ENCODE measurements around the gene GOLGA6L25. TPM values are rescaled to one million over a fixed set of nuclear protein-coding genes. Genes with fewer than 3 reads are reported as not detected.
"Not testable (repeated sequence)": the region's sequence is repeated elsewhere in the genome, so short reads cannot be mapped to it uniquely, and the experiment has no call there.

Gene GOLGA6L25
- total RNA-seq, 1 experiment from 2014 or later, result not detected

- in situ Hi-C loops (cut with HindIII; ENCODE audit: low pct_unique_long_range_greater_than_20kb, low sequenced_read_pairs); ATAC-seq; H3K27me3 ChIP-seq (ENCODE audit: control insufficient read depth, insufficient read depth, low read length); H3K9me3 ChIP-seq (ENCODE audit: control insufficient read depth, insufficient read depth, low read depth, low read length); H3K4me1 ChIP-seq (ENCODE audit: control insufficient read depth, insufficient read depth, low read length); DNase-seq (ENCODE audit: low read depth, low spot score); BruUV-seq (replicated peaks); POLR2A ChIA-PET; H3K36me3 ChIP-seq (ENCODE audit: control insufficient read depth, insufficient read depth, low read length); intact Hi-C loops (cut with micrococcal nuclease; ENCODE audit: unreplicated experiment); CTCF ChIA-PET: not testable (repeated sequence)
- Histone ChIP-seq H3K27ac (ENCODE audit: low read length) (peak overlapping the region; percentile 39; the same call in 1 of the 2 replicates), H3K4me3 (ENCODE audit: low read depth in 2 of 2, low read length in 2 of 2) (peak overlapping the region; percentile 41 to 53)
Measured at GRCh38 chr15:28589769-28590168, 36.4 kb downstream of the GOLGA6L25 start.

DNA sequence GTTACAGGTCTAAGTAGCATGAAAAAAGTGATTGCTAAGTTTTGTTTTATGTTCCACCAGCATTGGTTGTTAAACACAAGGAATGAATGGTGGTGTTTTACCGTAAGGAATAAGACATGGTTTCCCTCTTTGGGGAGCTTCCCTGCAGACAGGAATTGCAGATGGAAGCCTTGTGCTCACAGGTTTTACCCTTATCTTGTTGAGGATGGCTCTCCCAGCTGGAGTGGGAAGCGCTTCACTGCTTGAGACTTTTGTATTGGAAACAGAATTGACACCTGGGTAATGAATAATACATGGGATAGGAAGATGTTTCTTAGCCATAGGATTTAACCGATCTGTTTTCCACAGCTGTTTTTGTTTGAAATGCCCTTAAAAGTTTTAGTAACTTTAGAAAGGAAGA lies 39.0 kb downstream of the GOLGA6L25 start:
- BruUV-seq (replicated peaks); H3K36me3 ChIP-seq (ENCODE audit: control insufficient read depth, insufficient read depth, low read length); in situ Hi-C loops (cut with HindIII; ENCODE audit: low pct_unique_long_range_greater_than_20kb, low sequenced_read_pairs); POLR2A ChIA-PET; H3K4me3 ChIP-seq (ENCODE audit: low read depth in 2 of 2, low read length in 2 of 2); H3K27ac ChIP-seq (ENCODE audit: low read length); H3K9me3 ChIP-seq (ENCODE audit: control insufficient read depth, insufficient read depth, low read depth, low read length); DNase-seq (ENCODE audit: low read depth, low spot score); CTCF ChIA-PET; H3K4me1 ChIP-seq (ENCODE audit: control insufficient read depth, insufficient read depth, low read length); ATAC-seq; intact Hi-C loops (cut with micrococcal nuclease; ENCODE audit: unreplicated experiment); H3K27me3 ChIP-seq (ENCODE audit: control insufficient read depth, insufficient read depth, low read length): not testable (repeated sequence)

DNA sequence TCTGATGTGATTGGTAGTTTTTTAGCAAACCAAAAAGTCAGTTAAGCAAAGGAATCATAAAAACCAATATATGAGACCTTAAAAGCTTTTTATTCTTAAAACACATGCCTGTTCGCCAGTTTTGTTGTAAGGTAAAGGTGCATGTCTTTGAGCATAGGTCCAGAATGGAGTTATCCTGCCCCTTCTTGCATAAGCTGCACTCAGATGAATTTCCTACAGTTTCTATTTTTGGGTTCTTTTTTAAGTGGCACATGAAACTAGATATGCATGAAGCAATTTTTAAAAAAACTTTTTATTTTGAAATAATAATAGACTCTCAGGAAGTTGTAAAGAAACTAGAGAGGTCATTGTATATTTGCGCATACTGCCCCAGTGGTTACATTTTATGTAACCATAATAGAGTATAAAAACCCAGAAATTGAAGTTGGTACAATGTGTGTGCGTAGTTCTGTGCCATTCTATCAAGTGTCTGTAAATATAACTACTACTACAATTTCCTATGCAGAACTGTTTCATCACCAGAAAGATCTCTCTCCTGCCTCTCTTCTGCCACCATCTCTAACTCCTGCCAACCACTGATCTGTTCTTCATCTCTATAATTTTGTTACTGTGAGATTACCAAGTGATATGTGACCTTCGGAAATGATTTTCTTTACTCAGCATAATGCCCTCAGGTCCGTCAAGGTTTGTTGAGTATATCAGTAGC lies 40.2 kb downstream of the GOLGA6L25 start:
- ATAC-seq; in situ Hi-C loops (cut with HindIII; ENCODE audit: low pct_unique_long_range_greater_than_20kb, low sequenced_read_pairs); POLR2A ChIA-PET; H3K36me3 ChIP-seq (ENCODE audit: control insufficient read depth, insufficient read depth, low read length); intact Hi-C loops (cut with micrococcal nuclease; ENCODE audit: unreplicated experiment); H3K9me3 ChIP-seq (ENCODE audit: control insufficient read depth, insufficient read depth, low read depth, low read length); DNase-seq (ENCODE audit: low read depth, low spot score); H3K4me1 ChIP-seq (ENCODE audit: control insufficient read depth, insufficient read depth, low read length); H3K27ac ChIP-seq (ENCODE audit: low read length); H3K4me3 ChIP-seq (ENCODE audit: low read depth in 2 of 2, low read length in 2 of 2); H3K27me3 ChIP-seq (ENCODE audit: control insufficient read depth, insufficient read depth, low read length); CTCF ChIA-PET: not testable (repeated sequence)
- BruUV-seq (replicated peaks), result TSS peak; percentile 72

DNA sequence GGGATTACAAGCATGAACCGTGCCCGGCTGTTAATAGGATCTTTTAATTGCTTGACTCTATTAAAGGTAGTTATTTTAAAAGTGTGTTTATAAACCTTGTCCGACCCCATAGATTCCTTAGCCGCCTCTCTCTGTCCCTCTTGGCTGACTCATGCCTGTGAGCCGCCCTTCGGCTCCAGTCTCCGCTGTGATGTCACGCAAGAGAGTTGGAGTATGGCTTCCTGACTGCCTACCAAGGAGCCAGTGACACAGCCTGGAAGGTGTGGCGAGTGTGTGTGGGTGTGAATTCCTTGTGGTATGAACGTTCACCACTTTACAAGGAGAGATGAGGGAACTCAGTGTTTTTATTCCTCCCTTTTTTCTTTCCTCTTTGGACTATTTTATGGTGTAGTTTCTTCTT lies 44.1 kb downstream of the GOLGA6L25 start:
- H3K27ac ChIP-seq (ENCODE audit: low read length); H3K27me3 ChIP-seq (ENCODE audit: control insufficient read depth, insufficient read depth, low read length); H3K9me3 ChIP-seq (ENCODE audit: control insufficient read depth, insufficient read depth, low read depth, low read length); CTCF ChIA-PET; H3K36me3 ChIP-seq (ENCODE audit: control insufficient read depth, insufficient read depth, low read length); H3K4me1 ChIP-seq (ENCODE audit: control insufficient read depth, insufficient read depth, low read length); DNase-seq (ENCODE audit: low read depth, low spot score); H3K4me3 ChIP-seq (ENCODE audit: low read depth in 2 of 2, low read length in 2 of 2); in situ Hi-C loops (cut with HindIII; ENCODE audit: low pct_unique_long_range_greater_than_20kb, low sequenced_read_pairs); POLR2A ChIA-PET; ATAC-seq; BruUV-seq (replicated peaks); intact Hi-C loops (cut with micrococcal nuclease; ENCODE audit: unreplicated experiment): not testable (repeated sequence)

GRCh38 chr15:28598209-28598608 lies 44.8 kb downstream of the GOLGA6L25 start:
- H3K9me3 ChIP-seq (ENCODE audit: control insufficient read depth, insufficient read depth, low read depth, low read length); BruUV-seq (replicated peaks); H3K27me3 ChIP-seq (ENCODE audit: control insufficient read depth, insufficient read depth, low read length); DNase-seq (ENCODE audit: low read depth, low spot score); ATAC-seq; H3K4me3 ChIP-seq (ENCODE audit: low read depth in 2 of 2, low read length in 2 of 2); intact Hi-C loops (cut with micrococcal nuclease; ENCODE audit: unreplicated experiment); POLR2A ChIA-PET; H3K4me1 ChIP-seq (ENCODE audit: control insufficient read depth, insufficient read depth, low read length); in situ Hi-C loops (cut with HindIII; ENCODE audit: low pct_unique_long_range_greater_than_20kb, low sequenced_read_pairs); H3K36me3 ChIP-seq (ENCODE audit: control insufficient read depth, insufficient read depth, low read length); H3K27ac ChIP-seq (ENCODE audit: low read length); CTCF ChIA-PET: not testable (repeated sequence)

DNA sequence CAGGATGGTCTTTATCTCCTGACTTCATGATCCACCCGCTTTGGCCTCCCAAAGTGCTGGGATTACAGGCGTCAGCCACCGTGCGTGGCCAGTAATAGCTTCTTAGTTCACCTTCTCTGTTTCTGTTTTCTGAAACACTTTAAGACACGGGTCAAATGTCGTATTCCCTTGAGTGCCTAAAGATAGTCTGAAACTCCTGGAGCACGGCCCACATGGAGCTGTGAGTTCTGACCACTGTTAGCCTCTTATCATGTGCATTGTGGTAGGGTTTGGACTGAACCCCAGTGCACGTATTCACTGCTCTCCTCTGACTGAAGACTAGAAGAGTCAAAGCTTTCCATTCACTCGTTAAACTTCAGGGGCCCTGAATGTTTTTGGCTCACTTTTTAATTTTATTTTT lies 48.8 kb downstream of the GOLGA6L25 start:
- H3K4me1 ChIP-seq (ENCODE audit: control insufficient read depth, insufficient read depth, low read length); DNase-seq (ENCODE audit: low read depth, low spot score); ATAC-seq; H3K4me3 ChIP-seq (ENCODE audit: low read depth in 2 of 2, low read length in 2 of 2); H3K9me3 ChIP-seq (ENCODE audit: control insufficient read depth, insufficient read depth, low read depth, low read length); BruUV-seq (replicated peaks); POLR2A ChIA-PET; intact Hi-C loops (cut with micrococcal nuclease; ENCODE audit: unreplicated experiment); H3K27me3 ChIP-seq (ENCODE audit: control insufficient read depth, insufficient read depth, low read length); in situ Hi-C loops (cut with HindIII; ENCODE audit: low pct_unique_long_range_greater_than_20kb, low sequenced_read_pairs); H3K27ac ChIP-seq (ENCODE audit: low read length); CTCF ChIA-PET; H3K36me3 ChIP-seq (ENCODE audit: control insufficient read depth, insufficient read depth, low read length): not testable (repeated sequence)
